ENCODE results near the gene DMXL2.
"Not testable (repeated sequence)": the region's sequence is repeated elsewhere in the genome, so short reads cannot be mapped to it uniquely, and the experiment has no call there.

DMXL2 gene

GRCh38 chr15:51576286-51576850 is 46.2 kb downstream of the DMXL2 start:
- DNase-seq: no peak

GRCh38 chr15:51575775-51576174 is 46.8 kb downstream of the DMXL2 start:
- DNase-seq: no peak

- DNase-seq: not testable (repeated sequence)
These were observed 49.2 kb downstream of the DMXL2 start for GRCh38 chr15:51573352-51573751.

GRCh38 chr15:51568939-51569784 is 53.4 kb downstream of the DMXL2 start:
- DNase-seq: not testable (repeated sequence)

GRCh38 chr15:51561271-51561670 is 61.3 kb downstream of the DMXL2 start:
- no peak for DNase-seq

GRCh38 chr15:51558876-51559275 is 63.7 kb downstream of the DMXL2 start:
- DNase-seq: no peak

- DNase-seq: no peak
These were observed 64.2 kb downstream of the DMXL2 start for GRCh38 chr15:51558411-51558810.

- DNase-seq: no peak
These were observed 71.7 kb downstream of the DMXL2 start for GRCh38 chr15:51550841-51551240.

- no peak for DNase-seq
These were observed 74.9 kb downstream of the DMXL2 start for GRCh38 chr15:51547656-51548055.

GRCh38 chr15:51536965-51537574 is 85.5 kb downstream of the DMXL2 start:
- DNase-seq: no peak

GRCh38 chr15:51533672-51534398 is 88.7 kb downstream of the DMXL2 start:
- DNase-seq: no peak

GRCh38 chr15:51526955-51527354 is 95.6 kb downstream of the DMXL2 start:
- no peak for DNase-seq

- DNase-seq: no peak
These were observed 98.2 kb downstream of the DMXL2 start for GRCh38 chr15:51524376-51524775.

- DNase-seq: no peak
These were observed 106.3 kb downstream of the DMXL2 start for GRCh38 chr15:51516291-51516690.

- no peak for DNase-seq
These were observed 117.3 kb downstream of the DMXL2 start for GRCh38 chr15:51505251-51505650.

GRCh38 chr15:51503003-51503402 is 119.6 kb downstream of the DMXL2 start:
- no peak for DNase-seq

GRCh38 chr15:51499379-51499976 is 123.1 kb downstream of the DMXL2 start:
- no peak for DNase-seq

GRCh38 chr15:51497806-51498205 is 124.8 kb downstream of the DMXL2 start:
- no peak for DNase-seq

GRCh38 chr15:51496246-51496645 is 126.3 kb downstream of the DMXL2 start:
- DNase-seq: no peak

GRCh38 chr15:51494411-51495314 is 127.9 kb downstream of the DMXL2 start:
- no peak for DNase-seq

- DNase-seq: no peak
These were observed 128.7 kb downstream of the DMXL2 start for GRCh38 chr15:51493892-51494291.

- no peak for DNase-seq
These were observed 130.0 kb downstream of the DMXL2 start for GRCh38 chr15:51492528-51492927.

Measured in stimulated activated CD4-positive, alpha-beta T cell treated with anti-CD3 and anti-CD28 coated beads, Interleukin-2, amount 100 ng/mL, for 48 hours (primary cell).